Smooth muscle cell (in vitro differentiated cells): ENCODE results near the gene TRAIP. TPM values are rescaled to one million over a fixed set of nuclear protein-coding genes. Genes with fewer than 3 reads are reported as not detected.

Experiments
- DNase-seq: peaks from one replicate; lab custom pipeline; 2025; ENCODE audit not compliant: unreplicated experiment; lab: John Stamatoyannopoulos, UW
- H2AFZ ChIP-seq: fragments of 200-600 bp; sonication (generic); 2 replicates; pipeline ENCODE4 v1.6.0; 2016; ENCODE audit warnings: antibody characterized with exemption, low read depth, mild to moderate bottlenecking
- H3F3A ChIP-seq: fragments of 200-600 bp; sonication (generic); 2 replicates; pipeline ENCODE4 v1.6.0; 2017; ENCODE audit warnings: antibody characterized with exemption, low read depth
- H3K27ac ChIP-seq: fragments of 200-600 bp; sonication (generic); 2 replicates; pipeline ENCODE4 v1.5.1; 2016; ENCODE audit warnings: low read depth, mild to moderate bottlenecking
- H3K27me3 ChIP-seq: fragments of 200-600 bp; sonication (generic); 2 replicates; pipeline ENCODE4 v1.6.1; 2016; ENCODE audit warnings: low read depth, mild to moderate bottlenecking
- H3K36me3 ChIP-seq: fragments of 200-600 bp; sonication (generic); 2 replicates; pipeline ENCODE4 v1.5.1; 2016; ENCODE audit warnings: low read depth
- H3K4me1 ChIP-seq: fragments of 200-600 bp; sonication (generic); 2 replicates; pipeline ENCODE4 v1.5.1; 2016; ENCODE audit warnings: low read depth
- H3K4me2 ChIP-seq: fragments of 200-600 bp; sonication (generic); 2 replicates; pipeline ENCODE4 v1.6.0; 2016; ENCODE audit warnings: mild to moderate bottlenecking
- H3K4me3 ChIP-seq: fragments of 200-600 bp; sonication (generic); 2 replicates; pipeline ENCODE4 v1.5.1; 2016; ENCODE audit warnings: mild to moderate bottlenecking
- H3K79me2 ChIP-seq: fragments of 200-600 bp; sonication (generic); 2 replicates; pipeline ENCODE4 v1.6.0; 2016; ENCODE audit warnings: low read depth, mild to moderate bottlenecking
- H3K9ac ChIP-seq: fragments of 200-600 bp; sonication (generic); 2 replicates; pipeline ENCODE4 v1.6.0; 2016; ENCODE audit warnings: low read depth
- H3K9me3 ChIP-seq: fragments of 200-600 bp; sonication (generic); replicated peaks from 2 replicates; pipeline ENCODE4 v1.5.1; 2016; ENCODE audit warnings: low read depth
- H4K20me1 ChIP-seq: fragments of 200-600 bp; sonication (generic); 2 replicates; pipeline ENCODE4 v1.6.0; 2016; ENCODE audit warnings: low read depth
- WGBS: methylation state at CpG from one replicate; pipeline ENCODE4 v1.1.7; 2016; ENCODE audit warnings: low lambda C conversion rate; 5-methylcytosine and 5-hydroxymethylcytosine counted together
- polyA plus RNA-seq: library from polyadenylated mRNA; unstranded; fragments of >200 nt; fragmentation: Nextera tagmentation; extraction: Ambion mirVana; gene quantifications from 2 replicates; pipeline ENCODE4 v1.2.1, GENCODE V29; 2016
- total RNA-seq: library from RNA; depleted of rRNA; stranded (reverse); fragments of >200 nt; gene quantifications from 2 replicates; pipeline ENCODE4 v1.2.3, GENCODE V29; 2014
- TF ChIP-seq, protein P1 (sequence below): fragments of 200-600 bp; sonication (generic); IDR thresholded peaks from 2 replicates; pipeline ENCODE4 v1.5.1; 2017; ENCODE audit warnings: borderline replicate concordance, mild to moderate bottlenecking, antibody characterized with exemption; ENCODE audit not compliant: insufficient read depth, poor library complexity, severe bottlenecking

Gene TRAIP
- total and polyA plus RNA-seq, 2 experiments from 2014 or later: 1.1 to 3.3 TPM

DNA sequence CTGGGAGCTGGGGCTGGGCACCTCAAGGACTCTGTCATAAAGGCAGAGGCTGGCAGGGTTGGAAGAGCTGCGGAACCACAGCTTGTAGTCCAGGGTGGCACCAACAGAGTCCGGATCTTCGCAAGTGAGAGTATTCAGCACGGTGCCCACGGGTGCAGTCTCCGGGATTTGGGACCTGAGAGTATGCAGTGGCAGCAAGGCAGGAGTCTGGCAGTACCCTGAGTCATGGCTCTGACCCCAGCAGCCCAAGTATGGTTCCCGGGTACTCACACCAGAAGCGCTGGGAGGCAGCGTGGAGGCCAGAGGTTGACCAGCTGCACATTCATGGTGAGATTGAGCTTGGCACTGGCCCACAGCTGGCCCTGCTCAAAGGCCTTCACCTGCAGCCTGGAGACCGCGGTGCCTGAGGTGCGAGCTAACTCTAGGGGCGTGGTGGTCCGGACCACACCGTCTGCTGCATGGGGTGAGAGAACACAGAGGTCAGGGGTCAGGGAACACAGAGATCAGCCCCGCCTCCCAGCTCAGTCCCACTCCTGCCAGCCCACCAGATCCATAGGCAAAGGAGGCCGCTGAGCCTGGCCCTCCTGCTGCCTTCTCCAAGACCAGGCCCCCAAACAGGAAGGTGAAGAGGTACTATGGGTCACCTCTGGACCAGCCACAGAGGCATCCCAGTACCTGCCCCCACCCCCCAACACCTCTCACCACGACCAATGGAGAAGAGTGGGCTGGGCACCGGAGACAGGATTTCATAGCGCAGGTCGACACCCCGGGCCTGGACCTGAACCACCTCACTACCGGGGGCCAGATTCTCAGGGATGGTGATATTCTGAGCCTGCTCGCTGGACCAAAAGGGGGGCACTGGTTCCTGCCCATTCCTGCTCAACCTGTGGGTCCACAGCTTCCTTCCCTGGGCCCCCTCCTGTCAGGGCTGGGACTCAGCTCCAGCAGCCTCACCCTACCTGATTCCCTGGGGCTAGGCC lies 61.1 kb downstream of the TRAIP start:
- TF ChIP-seq, protein P1, sequence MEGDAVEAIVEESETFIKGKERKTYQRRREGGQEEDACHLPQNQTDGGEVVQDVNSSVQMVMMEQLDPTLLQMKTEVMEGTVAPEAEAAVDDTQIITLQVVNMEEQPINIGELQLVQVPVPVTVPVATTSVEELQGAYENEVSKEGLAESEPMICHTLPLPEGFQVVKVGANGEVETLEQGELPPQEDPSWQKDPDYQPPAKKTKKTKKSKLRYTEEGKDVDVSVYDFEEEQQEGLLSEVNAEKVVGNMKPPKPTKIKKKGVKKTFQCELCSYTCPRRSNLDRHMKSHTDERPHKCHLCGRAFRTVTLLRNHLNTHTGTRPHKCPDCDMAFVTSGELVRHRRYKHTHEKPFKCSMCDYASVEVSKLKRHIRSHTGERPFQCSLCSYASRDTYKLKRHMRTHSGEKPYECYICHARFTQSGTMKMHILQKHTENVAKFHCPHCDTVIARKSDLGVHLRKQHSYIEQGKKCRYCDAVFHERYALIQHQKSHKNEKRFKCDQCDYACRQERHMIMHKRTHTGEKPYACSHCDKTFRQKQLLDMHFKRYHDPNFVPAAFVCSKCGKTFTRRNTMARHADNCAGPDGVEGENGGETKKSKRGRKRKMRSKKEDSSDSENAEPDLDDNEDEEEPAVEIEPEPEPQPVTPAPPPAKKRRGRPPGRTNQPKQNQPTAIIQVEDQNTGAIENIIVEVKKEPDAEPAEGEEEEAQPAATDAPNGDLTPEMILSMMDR: no peak
- Histone ChIP-seq H3K4me1 (no peaks in the 10 kb centered on the region), H3F3A (no peaks in the 10 kb centered on the region), H3K79me2 (no peaks in the 10 kb centered on the region), H4K20me1 (no peaks in the 10 kb centered on the region), H3K4me3 (no peak overlapping the region), H3K27ac (no peak overlapping the region), H3K4me2 (no peak overlapping the region), H2AFZ (no peak overlapping the region), H3K9ac (no peak overlapping the region), H3K36me3 (no peaks in the 10 kb centered on the region), H3K27me3 (no peaks in the 10 kb centered on the region), H3K9me3 (no peaks in the 10 kb centered on the region)
- 92% methylated on average over 24 of the region's 24 CpGs for WGBS
- no peak for DNase-seq

DNA sequence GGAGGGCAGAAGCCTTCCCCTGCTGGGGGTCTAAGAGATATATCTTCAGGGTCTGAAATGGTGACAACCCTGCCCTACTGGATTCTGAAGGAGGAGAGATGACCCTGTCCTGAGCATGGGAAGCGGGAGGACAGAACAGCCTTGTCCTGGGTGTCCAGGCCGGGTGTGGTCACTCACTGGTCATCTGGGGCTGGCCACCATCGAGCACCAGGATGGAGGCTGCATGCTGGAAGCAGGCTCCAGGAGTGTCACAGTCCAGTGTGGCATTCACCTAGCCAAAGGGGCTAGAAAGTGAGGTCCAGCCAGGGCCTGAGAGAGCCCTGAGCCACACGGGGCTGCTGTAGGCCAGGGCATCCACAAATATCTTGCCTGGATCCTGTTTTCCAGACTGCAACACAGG lies 61.9 kb downstream of the TRAIP start:
- Histone ChIP-seq H3K9ac (no peak overlapping the region), H3K27ac (no peak overlapping the region), H3K4me3 (no peak overlapping the region), H2AFZ (no peak overlapping the region), H3K79me2 (no peaks in the 10 kb centered on the region), H4K20me1 (no peaks in the 10 kb centered on the region), H3K9me3 (no peaks in the 10 kb centered on the region), H3K4me2 (no peak overlapping the region), H3K4me1 (no peaks in the 10 kb centered on the region), H3K27me3 (no peaks in the 10 kb centered on the region), H3K36me3 (no peaks in the 10 kb centered on the region), H3F3A (peaks cover 3% of the 10 kb centered on the region)
- no peak for DNase-seq
- WGBS: 89% methylated on average over 4 of the region's 4 CpGs
- TF ChIP-seq, protein P1: no peak

DNA sequence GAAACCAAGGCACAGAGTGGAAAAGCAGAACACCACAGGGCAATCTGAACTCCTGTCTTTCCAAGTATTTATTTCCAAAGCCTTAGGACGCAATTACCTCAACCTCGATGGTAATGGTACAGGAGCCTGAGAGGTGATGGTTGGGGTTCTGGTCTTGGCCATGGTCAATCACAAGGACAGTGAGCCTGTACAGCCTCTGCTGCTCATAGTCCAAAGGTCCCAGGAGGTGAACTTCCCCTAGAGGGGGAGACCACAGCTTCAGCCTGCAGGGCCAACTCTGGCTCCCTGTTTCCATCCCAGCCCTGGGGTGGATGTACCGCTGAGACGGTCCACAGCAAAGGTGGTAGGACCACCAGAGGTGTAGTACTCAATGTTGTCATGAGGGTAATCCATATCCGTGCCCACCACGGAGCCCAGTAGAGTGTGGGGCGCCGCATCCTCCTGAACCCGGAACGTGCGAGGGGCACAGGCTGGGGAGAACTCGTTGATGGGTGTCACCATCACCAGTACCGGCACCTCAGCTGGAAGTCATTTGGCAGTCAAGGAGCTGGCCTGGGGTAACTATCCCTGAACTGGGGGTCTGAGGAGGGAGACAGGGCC lies 62.8 kb downstream of the TRAIP start:
- H3K27me3 ChIP-seq: no peaks in the 10 kb centered on the region
- 95% methylated on average over 13 of the region's 13 CpGs for WGBS
- no peak overlapping the region for H3K4me3 ChIP-seq
- H3K36me3 ChIP-seq: no peaks in the 10 kb centered on the region
- H3K27ac ChIP-seq: no peak overlapping the region
- no peaks in the 10 kb centered on the region for H3K9me3 ChIP-seq
- no peak for DNase-seq
- peaks cover 3% of the 10 kb centered on the region for H3F3A ChIP-seq
- TF ChIP-seq, protein P1: no peak
- H3K4me1 ChIP-seq: no peaks in the 10 kb centered on the region
- H2AFZ ChIP-seq: no peak overlapping the region
- no peaks in the 10 kb centered on the region for H4K20me1 ChIP-seq
- no peaks in the 10 kb centered on the region for H3K79me2 ChIP-seq
- H3K4me2 ChIP-seq: no peak overlapping the region
- no peak overlapping the region for H3K9ac ChIP-seq
